ENCODE measurements around the gene HSD17B13.

- TF ChIP-seq FOXK2 (IDR thresholded peaks at IDR 0.05): no peak
- TF ChIP-seq, protein P1, sequence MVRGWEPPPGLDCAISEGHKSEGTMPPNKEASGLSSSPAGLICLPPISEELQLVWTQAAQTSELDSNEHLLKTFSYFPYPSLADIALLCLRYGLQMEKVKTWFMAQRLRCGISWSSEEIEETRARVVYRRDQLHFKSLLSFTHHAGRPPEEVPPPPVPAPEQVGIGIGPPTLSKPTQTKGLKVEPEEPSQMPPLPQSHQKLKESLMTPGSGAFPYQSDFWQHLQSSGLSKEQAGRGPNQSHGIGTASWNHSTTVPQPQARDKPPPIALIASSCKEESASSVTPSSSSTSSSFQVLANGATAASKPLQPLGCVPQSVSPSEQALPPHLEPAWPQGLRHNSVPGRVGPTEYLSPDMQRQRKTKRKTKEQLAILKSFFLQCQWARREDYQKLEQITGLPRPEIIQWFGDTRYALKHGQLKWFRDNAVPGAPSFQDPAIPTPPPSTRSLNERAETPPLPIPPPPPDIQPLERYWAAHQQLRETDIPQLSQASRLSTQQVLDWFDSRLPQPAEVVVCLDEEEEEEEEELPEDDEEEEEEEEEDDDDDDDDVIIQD (CRISPR knock-in tag; IDR thresholded peaks at IDR 0.05; ENCODE audit: low read depth): no peak
- TF ChIP-seq IRF2 (CRISPR knock-in tag; IDR thresholded peaks at IDR 0.05): no peak
- TF ChIP-seq ZNF740 (CRISPR knock-in tag; IDR thresholded peaks at IDR 0.05): no peak
Observed at GRCh38 chr4:87330761-87331160, 8.1 kb upstream of the HSD17B13 start.
